ENCODE data around the gene DIRAS2.
"Not testable (repeated sequence)": the region's sequence is repeated elsewhere in the genome, so short reads cannot be mapped to it uniquely, and the experiment has no call there.

The DIRAS2 gene

GRCh38 chr9:90658783-90659182, 16.2 kb upstream of the DIRAS2 start:
- no peak for TF ChIP-seq CTCF (IDR thresholded peaks at IDR 0.05; ENCODE audit: low read depth, low read length)
- no peak overlapping the region for H3K4me3 ChIP-seq (ENCODE audit: low read depth, low read length)
- no peak for DNase-seq (ENCODE audit: low read depth, low spot score)
- in situ Hi-C loops (cut with HindIII; ENCODE audit: low sequenced_read_pairs): no loop called here

- TF ChIP-seq CTCF (IDR thresholded peaks at IDR 0.05; ENCODE audit: low read depth, low read length): no peak
- in situ Hi-C loops (cut with HindIII; ENCODE audit: low sequenced_read_pairs): no loop called here
- no peak for DNase-seq (ENCODE audit: low read depth, low spot score)
- H3K4me3 ChIP-seq (ENCODE audit: low read depth, low read length): no peak overlapping the region
Measured at GRCh38 chr9:90658181-90658580, 15.6 kb upstream of the DIRAS2 start.

GRCh38 chr9:90656876-90657275, 14.3 kb upstream of the DIRAS2 start:
- H3K4me3 ChIP-seq (ENCODE audit: low read depth, low read length); in situ Hi-C loops (cut with HindIII; ENCODE audit: low sequenced_read_pairs); DNase-seq (ENCODE audit: low read depth, low spot score): not testable (repeated sequence)

GRCh38 chr9:90651246-90651645, 8.6 kb upstream of the DIRAS2 start:
- no peak for TF ChIP-seq CTCF (IDR thresholded peaks at IDR 0.05; ENCODE audit: low read depth, low read length)
- in situ Hi-C loops (cut with HindIII; ENCODE audit: low sequenced_read_pairs): no loop called here
- no peak for DNase-seq (ENCODE audit: low read depth, low spot score)
- no peak overlapping the region for H3K4me3 ChIP-seq (ENCODE audit: low read depth, low read length)

- TF ChIP-seq CTCF (IDR thresholded peaks at IDR 0.05; ENCODE audit: low read depth, low read length): no peak
- in situ Hi-C loops (cut with HindIII; ENCODE audit: low sequenced_read_pairs): no loop called here
- DNase-seq (ENCODE audit: low read depth, low spot score): no peak
- no peak overlapping the region for H3K4me3 ChIP-seq (ENCODE audit: low read depth, low read length)
Measured at GRCh38 chr9:90647843-90648242, 5.2 kb upstream of the DIRAS2 start.

- no peak for TF ChIP-seq CTCF (IDR thresholded peaks at IDR 0.05; ENCODE audit: low read depth, low read length)
- no peak for DNase-seq (ENCODE audit: low read depth, low spot score)
- no peak overlapping the region for H3K4me3 ChIP-seq (ENCODE audit: low read depth, low read length)
- in situ Hi-C loops (cut with HindIII; ENCODE audit: low sequenced_read_pairs): no loop called here
Measured at GRCh38 chr9:90645721-90646120, 3.1 kb upstream of the DIRAS2 start.

- in situ Hi-C loops (cut with HindIII; ENCODE audit: low sequenced_read_pairs): no loop called here
- H3K4me3 ChIP-seq (ENCODE audit: low read depth, low read length): peak overlapping the region; percentile 27
- TF ChIP-seq CTCF (IDR thresholded peaks at IDR 0.05; ENCODE audit: low read depth, low read length): no peak
- DNase-seq (ENCODE audit: low read depth, low spot score): peak; percentile 5
Measured at GRCh38 chr9:90641884-90642487, 638 bp downstream of the DIRAS2 start.

Data from astrocyte of the spinal cord (primary cell).